Measurements from ENCODE around the gene LARP4B.

GRCh38 chr10:917999-918398 is 13.5 kb downstream of the LARP4B start:
- TF ChIP-seq, protein P1, sequence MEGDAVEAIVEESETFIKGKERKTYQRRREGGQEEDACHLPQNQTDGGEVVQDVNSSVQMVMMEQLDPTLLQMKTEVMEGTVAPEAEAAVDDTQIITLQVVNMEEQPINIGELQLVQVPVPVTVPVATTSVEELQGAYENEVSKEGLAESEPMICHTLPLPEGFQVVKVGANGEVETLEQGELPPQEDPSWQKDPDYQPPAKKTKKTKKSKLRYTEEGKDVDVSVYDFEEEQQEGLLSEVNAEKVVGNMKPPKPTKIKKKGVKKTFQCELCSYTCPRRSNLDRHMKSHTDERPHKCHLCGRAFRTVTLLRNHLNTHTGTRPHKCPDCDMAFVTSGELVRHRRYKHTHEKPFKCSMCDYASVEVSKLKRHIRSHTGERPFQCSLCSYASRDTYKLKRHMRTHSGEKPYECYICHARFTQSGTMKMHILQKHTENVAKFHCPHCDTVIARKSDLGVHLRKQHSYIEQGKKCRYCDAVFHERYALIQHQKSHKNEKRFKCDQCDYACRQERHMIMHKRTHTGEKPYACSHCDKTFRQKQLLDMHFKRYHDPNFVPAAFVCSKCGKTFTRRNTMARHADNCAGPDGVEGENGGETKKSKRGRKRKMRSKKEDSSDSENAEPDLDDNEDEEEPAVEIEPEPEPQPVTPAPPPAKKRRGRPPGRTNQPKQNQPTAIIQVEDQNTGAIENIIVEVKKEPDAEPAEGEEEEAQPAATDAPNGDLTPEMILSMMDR (IDR thresholded peaks at IDR 0.05), result no peak
- TF ChIP-seq EZH2 (IDR thresholded peaks at IDR 0.05; ENCODE audit: borderline replicate concordance, insufficient read depth, low read depth, low read length, poor library complexity, severe bottlenecking), result no peak

Measured in B cell (primary cell).